HUDEP-2 (cell line): Measurements from ENCODE around the gene HMGCL.
"Not testable (repeated sequence)": the region's sequence is repeated elsewhere in the genome, so short reads cannot be mapped to it uniquely, and the experiment has no call there.

Experiments used
- DNase-seq, 76 experiments: peaks; one replicate each; lab custom pipeline; 2025; ENCODE audit not compliant: unreplicated experiment in 76 of 76; lab: John Stamatoyannopoulos, UW

HMGCL gene

DNA sequence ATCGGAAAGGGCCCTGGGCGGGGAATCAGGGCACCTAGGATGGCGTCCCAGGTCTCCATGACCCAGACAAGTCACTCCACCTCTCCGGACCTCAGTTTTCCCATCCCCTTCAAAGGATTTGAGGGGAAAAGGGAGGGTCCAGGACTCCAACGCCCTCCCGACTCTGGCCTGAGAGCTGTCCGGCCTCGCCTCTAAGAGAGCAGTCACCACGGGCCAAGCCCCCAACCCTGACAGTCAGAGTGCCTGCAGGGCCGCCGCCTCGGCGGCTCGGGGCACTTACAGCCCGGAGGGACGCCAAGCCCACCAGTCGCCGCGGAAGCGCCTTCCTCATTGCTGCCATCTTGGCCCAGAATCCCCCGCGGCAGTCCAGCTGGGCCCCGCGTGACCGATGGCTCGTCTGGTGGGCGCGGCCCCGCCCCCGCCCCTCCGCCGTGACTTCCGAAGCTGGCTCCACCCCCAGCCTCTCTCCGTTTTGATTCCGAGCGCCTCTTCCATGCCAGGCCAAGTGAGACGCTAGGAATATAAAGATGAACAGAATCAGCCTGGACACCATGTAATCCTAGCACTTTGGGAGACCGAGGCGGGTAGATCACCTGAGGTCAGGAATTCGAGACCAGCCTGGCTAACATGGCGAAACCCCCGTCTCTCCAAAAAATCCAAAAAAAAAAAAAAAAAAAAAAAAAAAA is at the start of gene HMGCL:
Gene HMGCL (minus strand): TSS at position 354 of the 686 bp plus-strand sequence. CDS start 14 bp downstream, at position 340.
- peak in 72 of 76 experiments; percentile 31 to 91 (median 79) for DNase-seq

DNA sequence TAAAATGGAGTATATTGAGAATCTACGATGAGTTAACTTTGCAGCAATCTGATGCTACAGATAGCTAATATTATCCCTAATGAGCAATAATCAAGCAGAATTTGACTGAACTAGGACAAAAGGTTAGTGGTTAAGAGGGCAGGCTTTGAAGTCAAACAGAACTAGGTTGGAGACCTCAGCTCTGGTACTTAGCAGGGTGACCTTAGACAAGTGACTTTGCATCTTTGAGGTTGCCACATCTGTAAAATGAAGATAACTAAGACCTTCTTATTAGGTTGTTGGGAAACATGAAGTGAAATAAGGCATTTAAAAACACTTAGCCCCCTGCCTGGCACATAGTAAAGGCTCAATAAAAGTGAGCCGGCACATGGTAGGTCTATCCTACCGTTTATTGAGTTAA is 47.2 kb upstream of the HMGCL start:
- DNase-seq = peak in 10 of 76 experiments; percentile 7 to 37 (median 18)

DNA sequence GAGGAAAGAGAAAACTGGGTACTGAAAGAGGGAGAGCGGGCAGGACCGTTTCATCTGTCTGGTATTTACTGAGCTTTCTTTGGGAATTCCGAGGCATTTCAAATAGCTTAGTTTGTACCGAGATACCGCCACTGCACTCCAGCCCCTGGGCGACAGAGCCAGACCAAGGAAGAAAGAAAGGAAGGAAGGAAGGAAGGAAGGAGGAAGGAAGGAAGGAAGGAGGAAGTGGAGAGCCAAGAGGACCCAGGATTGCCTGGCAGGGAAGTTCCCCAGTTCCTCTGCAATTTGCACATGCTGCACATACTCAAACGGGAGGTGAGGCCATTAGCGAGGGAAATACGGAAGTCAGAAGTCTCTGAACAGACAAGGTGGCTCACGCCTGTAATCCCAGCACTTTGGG is 43.8 kb upstream of the HMGCL start:
- no peak for DNase-seq

DNA sequence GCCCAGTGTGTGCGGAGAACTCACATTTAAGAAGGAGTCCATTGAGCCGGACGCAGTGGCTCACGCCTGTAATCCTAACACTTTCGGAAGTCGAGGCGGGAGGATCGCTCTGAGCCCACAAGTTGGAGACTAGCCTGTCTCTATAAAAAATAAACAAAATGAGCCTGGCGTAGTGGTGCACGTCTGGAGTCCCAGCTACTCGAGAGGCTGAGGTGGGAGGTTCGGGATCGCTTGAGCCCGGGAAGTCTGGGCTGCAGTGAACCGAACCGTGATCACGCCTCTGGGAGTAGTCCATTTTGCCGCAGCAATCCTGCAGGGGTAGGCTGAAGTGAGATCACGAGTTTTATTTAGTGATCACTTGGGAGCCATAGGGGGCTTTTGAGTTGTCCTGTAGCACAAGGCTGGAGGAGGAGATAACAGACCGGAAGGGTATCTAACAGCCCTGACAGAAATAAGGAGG is 43.4 kb upstream of the HMGCL start:
- no peak for DNase-seq

DNA sequence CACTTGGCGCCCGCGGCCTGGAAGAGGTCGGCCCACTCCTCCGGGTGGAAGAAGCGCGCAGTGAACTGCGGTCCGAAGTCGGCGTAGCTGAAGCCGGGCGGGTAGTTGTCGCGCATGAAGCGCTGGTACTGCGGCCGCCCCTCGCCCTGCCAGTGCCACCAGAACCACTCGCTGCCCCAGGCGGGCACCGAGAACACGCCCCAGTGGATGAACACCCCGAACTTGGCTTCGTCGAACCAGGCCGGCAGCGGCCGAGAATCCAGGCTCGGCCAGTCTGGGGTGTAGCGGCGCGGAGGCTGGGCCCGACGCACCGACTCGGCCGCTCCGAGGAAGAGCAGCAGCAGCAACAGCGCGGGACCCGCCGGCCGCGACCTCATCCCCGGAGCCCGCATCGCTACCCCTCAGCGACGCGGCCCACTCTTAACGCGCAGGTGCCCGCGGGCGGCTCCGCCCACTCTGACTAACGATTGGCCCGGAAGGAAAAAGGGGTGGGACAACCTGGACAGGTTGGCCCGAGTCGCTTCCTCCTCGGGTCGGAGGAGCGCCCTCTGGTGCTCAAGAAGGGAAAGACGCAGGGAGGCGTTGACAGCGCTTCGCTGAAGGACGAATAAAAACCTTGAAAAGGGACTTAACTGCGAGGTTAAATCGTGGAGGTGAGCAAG is 42.8 kb upstream of the HMGCL start, which contains the start of gene FUCA1:
Gene FUCA1 (minus strand): TSS at position 396 of the 662 bp plus-strand sequence. CDS start 4 bp downstream, at position 392.
- DNase-seq = peak in 73 of 76 experiments; percentile 32 to 94 (median 86)

DNA sequence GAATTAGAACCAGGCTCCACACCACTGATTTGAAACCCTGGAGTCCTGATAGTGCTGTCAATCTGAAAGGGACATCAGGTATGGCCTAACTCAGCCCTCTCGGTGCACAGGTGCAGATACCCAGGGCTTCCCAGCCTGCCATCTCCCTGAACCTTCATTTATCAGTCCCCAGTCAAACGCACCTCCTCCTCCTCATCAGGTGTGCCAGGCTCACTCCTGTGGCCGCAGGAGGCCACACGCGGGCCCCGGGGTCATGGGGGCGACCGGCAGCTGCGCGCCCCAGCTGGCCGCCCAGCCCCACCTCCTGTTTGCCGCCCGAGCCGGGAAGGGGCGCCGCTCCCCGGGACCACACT is 42.3 kb upstream of the HMGCL start:
- DNase-seq = peak in 1 of 76 experiments; percentile 21

DNA sequence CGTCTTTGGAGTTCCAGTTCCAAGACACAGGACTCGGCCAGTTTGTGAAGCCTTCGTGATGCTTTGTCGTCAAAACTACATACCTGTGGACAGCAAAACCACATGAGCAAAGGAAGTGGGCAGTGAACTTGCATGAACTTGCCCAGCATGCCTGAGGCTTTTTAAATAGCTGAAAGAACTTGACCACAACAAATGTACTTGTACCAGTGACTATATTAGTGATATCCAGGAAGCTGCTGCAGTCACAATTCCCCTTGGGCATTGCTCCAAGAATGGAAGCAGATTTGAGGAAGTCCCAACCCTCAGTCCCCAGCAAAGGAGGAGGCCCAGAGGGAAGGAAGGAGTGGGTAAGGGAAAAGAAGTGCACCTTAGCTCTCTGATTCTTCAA is 40.3 kb upstream of the HMGCL start:
- no peak for DNase-seq

DNA sequence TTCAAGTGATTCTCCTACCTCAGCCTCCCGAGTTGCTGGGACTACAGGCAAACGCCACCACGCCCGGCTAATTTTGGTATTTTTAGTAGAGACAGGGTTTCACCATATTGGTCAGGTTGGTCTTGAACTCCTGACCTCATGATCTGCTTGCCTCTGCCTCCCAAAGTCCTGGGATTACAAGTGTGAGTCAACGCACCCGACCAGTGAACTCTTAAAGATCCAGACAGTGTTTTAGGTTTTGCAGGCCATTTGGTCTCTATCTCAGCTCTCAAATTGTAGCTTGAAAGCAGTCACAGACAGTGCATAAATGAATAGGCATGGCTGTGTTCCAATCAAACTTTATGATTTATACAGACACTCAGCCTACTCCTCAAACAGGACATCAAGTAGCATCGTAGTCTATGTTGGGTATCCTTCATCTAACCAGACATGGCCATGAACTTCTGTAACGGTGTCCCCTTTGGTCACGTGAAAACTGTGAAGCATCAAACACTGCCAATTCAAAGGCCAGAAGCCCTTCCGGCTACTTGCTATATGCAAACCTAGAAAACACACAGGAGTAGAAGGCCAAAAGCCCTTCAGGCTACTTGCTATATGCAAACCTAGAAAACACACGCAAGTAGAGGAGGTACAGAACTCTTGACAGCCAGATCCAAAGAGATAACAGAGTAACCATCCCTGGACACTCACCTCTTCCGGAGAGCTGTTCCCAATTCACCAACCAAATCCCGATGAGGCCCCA is 39.7 kb upstream of the HMGCL start:
- DNase-seq = no peak

DNA sequence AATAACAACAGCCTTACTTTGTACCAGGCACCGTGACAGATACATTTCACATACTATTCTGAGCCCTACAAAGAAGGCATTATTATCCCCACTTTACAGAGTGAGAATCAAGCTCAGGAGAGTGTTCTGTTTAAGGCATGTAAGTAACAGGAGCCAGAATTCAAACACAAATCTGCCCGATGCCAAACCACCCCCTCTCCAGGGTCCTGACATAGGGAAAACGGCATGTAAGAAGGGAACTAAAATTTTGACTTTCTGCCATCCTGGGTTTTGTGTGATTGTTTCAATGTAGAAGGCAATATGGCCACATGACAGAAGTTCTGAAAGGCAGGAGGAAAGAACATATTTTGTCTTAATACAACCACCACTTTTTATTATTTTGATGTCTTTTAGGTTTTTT is 37.4 kb upstream of the HMGCL start:
- no peak for DNase-seq

DNA sequence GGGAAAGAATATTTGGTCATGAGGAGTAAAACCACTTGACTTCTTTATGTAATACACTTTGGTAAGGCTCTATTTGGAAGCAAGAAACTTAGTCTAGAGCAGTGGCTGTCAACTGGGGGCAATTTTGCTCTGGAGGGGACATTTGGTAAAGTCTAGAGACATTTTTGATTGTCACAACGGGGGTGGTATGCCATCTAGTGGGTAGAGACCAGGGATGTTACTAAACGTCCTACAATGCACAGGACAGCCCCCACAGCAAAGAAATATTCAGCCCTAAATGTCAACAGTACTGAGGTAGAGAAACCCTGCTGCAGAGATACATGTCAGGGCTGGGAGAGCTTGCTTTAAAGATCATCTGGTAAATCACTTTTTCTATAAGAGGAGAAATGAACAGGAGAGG is 29.3 kb upstream of the HMGCL start:
- peak in 25 of 76 experiments; percentile 6 to 59 (median 22) for DNase-seq

DNA sequence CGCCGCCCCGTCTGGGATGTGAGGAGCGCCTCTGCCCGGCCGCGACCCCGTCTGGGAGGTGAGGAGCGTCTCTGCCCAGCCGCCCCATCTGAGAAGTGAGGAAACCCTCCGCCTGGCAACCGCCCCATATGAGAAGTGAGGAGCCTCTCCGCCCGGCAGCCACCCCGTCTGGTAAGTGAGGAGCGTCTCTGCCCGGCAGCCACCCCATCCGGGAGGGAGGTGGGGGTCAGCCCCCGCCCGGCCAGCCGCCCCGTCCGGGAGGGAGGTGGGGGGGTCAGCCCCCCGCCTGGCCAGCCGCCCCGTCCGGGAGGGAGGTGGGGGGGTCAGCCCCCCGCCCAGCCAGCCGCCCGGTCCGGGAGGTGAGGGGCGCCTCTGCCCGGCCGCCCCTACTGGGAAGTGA is 27.9 kb upstream of the HMGCL start:
- not testable (repeated sequence) for DNase-seq

DNA sequence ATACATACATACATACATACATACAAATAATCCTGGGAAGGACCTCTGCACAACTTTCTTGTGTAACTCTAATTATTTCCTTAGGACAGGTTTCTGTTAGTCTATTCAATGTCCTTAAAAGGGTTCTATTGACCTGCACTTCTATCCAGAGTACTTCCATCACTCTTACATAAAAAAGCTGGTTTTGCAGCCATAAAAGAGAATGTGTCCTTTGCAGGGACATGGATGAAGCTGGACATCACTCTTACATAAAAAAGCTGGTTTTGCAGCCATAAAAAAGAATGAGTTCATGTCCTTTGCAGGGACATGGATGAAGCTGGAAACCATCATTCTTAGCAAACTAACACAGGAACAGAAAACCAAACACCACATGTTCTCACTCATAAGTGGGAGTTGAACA is 26.2 kb upstream of the HMGCL start:
- not testable (repeated sequence) for DNase-seq

DNA sequence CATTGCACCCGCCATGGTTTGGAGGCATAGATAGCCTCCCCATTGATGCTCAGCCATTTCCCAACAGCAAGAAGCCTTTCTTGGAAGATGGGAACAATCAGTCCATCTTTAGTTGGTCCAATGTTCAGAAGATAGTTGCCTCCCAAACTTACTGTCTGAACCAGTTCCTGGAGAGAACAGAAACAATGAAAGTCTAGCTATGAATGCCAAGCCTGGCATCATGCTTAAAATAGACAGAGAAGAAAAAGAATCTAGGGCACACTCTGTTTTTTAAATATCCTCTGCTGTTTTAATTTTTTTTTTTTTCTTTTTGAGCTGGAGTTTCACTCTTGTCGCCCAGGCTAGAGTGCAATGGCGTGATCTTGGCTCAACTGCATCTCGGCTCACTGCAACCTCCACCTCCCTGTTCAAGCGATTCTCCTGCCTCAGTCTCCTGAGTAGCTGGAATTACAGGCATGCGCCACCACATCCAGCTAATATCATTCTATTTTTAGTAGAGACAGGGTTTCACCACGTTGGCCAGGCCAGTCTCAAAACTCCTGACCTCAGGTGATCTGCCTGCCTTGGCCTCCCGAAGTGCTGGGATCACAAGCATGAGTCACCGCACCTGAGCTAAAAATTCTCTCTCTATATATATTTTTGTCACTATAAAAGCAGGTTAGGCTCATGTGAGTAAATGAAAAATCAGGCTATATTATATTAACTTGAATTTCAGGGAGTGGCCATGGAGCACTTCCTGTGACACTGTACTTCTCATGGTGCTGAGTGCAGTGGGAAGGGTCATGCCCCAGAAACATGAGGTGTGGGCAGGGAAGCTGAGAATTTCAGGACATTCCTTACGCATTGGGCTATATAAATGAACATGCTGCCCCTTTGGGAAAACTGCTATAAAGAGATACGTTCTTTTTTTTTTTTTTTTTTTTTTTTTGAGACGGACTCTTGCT is 23.7 kb upstream of the HMGCL start:
- DNase-seq = no peak

DNA sequence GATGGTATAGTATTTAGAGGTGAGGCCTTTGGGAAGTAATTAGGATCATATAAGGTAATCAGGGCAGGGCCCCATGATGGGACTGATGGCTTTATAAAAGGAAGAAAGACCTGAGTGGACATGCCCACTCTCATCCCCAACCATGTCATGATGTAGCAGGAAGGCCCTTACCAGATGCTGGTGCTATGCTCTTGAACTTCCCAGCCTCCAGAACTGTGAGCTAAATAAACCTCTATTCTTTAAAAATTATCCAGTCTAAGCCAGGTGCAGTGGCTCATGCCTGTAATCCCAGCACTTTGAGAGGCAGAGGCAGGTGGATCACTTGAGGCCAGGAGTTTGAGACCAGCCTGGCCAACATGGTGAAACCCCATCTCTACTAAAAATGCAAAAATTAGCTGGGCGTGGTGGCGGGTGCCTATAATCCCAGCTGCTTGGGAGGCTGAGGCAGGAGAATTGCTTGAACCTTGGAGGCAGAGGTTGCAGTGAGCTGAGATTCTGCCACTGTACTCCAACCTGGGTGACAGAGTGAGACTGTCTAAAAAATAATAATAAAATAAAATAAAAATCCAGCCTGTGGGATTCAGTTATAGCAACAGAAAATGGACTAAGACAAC is 22.4 kb upstream of the HMGCL start:
- DNase-seq = not testable (repeated sequence)

DNA sequence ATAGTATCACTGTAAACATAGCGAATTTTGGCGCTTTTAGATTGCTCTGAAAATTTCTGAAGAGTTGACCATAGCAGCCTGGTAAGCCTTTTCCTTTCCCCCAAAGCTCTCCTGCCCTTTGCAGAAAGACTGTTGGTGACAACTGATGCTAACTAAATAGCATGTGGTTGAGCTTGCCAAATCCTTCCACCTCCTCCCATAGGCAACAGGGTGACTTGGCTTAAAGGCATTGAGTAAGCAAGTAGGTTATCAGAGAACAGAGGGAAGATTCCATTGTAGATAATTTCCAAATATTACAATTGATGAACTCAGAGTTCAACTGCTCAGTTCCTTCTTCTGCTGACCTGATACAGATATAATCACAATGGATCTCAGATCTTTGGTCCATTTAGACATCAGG is 19.9 kb upstream of the HMGCL start:
- peak in 2 of 76 experiments; percentile 2 to 29 for DNase-seq

DNA sequence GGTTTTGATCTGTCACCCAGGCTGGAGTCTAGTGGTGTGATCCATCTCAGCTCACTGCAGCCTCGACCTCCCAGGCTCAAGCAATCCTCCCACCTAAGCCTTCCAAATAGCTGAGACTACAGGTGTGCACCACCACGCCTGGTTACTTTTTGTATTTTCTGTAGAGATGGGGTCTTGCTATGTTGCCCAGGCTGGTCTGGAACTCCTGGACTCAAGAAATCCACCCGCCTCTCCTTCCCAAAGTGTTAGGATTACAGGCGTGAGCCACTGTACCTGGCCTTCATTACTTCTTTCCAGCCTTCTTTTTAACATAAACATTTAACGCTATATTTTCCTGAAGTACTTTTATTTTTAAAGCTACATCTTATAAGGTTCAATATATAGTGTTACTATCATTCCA is 18.4 kb upstream of the HMGCL start:
- no peak for DNase-seq

DNA sequence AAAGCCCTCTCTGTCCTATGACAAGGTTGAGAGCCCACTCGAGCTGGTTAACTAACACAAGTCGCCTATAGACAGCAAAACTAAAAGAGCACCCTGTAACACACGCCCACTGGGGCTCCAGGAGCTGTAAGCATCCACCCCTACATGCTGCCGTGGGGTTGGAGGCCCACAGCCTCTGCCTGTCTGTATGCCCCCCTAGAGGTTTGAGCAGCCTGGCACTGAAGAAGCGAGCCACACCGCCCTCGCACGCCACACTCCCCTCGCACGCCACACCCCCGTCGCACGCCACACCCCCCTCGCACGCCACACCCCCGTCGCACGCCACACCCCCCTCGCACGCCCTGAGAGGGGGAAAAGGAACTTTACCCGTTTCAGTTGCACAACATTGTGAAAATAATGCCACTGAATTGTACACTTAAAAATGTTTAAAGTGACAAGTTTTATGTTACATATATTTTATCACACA is 13.2 kb upstream of the HMGCL start:
- DNase-seq = peak in 63 of 76 experiments; percentile 13 to 74 (median 54)

DNA sequence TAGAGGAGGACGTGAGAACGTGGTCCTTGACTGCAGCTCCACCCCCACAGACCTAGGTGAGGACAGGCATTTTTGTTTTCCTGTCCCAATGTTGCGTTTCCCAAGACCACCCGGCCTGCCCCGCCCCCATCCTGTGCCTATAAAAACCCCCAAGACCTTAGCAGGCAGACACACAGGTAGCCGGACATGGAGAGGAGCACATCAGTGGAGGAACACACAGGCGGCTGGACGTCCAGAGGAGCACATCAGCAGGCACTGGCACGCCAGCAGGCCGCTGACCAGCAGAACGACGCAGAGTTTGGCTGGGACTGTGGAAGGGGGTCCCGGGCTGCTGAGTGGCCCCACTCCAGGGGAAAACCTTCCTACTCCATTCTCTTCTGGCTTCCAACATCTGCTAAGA is 12.7 kb upstream of the HMGCL start:
- peak in 1 of 76 experiments; percentile 3 for DNase-seq

DNA sequence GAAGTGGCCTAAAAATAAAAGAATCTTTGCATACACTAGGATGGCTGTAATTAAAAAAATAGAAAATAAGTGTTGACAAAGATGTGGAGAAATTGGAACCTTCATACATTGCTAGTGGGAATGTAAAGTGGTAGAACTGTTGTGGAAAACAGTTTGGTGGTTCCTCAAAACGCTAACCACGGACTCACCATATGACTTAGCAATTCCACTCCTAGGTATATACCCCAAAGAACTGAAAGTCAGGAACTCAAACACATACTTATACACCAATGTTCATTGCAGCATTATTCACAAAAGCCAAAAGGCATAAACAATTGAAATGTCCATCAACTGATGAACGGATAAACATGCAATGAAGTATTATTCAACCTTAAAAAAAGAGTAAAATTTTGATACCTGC is 10.8 kb upstream of the HMGCL start:
- no peak for DNase-seq

DNA sequence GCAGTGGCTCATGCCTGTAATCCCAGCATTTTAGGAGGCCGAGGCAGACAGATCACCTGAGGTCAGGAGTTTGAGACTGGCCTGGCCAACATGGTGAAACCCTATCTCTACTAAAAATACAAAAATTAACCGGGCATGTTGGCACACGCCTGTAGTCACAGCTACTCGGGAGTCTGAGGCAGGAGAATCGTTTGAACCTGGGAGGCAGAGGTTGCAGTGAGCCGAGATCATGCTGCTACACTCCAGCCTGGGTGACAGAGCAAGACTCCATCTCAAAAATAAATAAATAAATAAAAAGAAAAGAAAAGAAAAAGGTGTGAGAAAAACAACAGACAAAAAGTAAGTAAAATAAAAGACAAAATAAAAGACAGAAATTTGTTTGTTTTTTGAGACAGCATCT is 8.9 kb upstream of the HMGCL start:
- DNase-seq = not testable (repeated sequence)
